Gastrocnemius medialis (tissue), 4 donors: ENCODE results near the gene TGFBR3L. TPM values are rescaled to one million over a fixed set of nuclear protein-coding genes. Genes with fewer than 3 reads are reported as not detected.
A peak's percentile ranks its signal among the peaks of the same experiment; 100 is the strongest.

Experiments
- ATAC-seq, 2 donors: fragments of 150-250 bp; one replicate each; pipeline ENCODE4 v1.9.1; 2016
- DNase-seq, 2 donors: peaks; one replicate each; pipeline ENCODE4 v3.0.0-alpha.2; 2019
- H3K27ac ChIP-seq, 4 donors: fragments of 200-600 bp; sonication (generic); 1 replicate in 1 of 4; 2 replicates in 3 of 4; pipeline ENCODE4 v1.5.1; 2016 to 2018; ENCODE audit warnings: mild to moderate bottlenecking in 2 of 4, moderate library complexity in 1 of 4
- H3K27me3 ChIP-seq, 3 donors: fragments of 200-600 bp; sonication (generic) in 2 of 3; 1 replicate in 1 of 3; 2 replicates in 2 of 3; pipeline versions ENCODE4 v1.5.1 to v1.6.0; 2016 to 2019; ENCODE audit warnings: mild to moderate bottlenecking in 1 of 3, moderate library complexity in 1 of 3
- H3K36me3 ChIP-seq, 2 donors: fragments of 200-600 bp; sonication (generic) in 1 of 2; one replicate each; pipeline ENCODE4 v1.5.1; 2017 to 2018
- H3K4me1 ChIP-seq, 2 donors: fragments of 200-600 bp; sonication (generic) in 1 of 2; one replicate each; pipeline ENCODE4 v1.5.1; 2016 to 2017; ENCODE audit warnings: mild to moderate bottlenecking in 2 of 2
- H3K4me3 ChIP-seq, 4 donors: fragments of 200-600 bp; sonication (generic) in 3 of 4; 1 replicate in 1 of 4; 2 replicates in 3 of 4; pipeline ENCODE4 v1.5.1; 2016 to 2019; ENCODE audit warnings: mild to moderate bottlenecking in 2 of 4
- H3K9me3 ChIP-seq, 3 donors: fragments of 200-600 bp; sonication (generic) in 2 of 3; 1 replicate in 1 of 3; 2 replicates in 2 of 3; pipeline ENCODE4 v1.5.1; 2016 to 2019
- CTCF ChIP-seq, 5 experiments: fragments of 450-650 bp in 3 of 5; fragments of 200-600 bp in 2 of 5; sonication (generic) in 2 of 5; IDR thresholded peaks in 4 of 5; conservative IDR thresholded peaks in 1 of 5; 1 replicate in 4 of 5; 2 replicates in 1 of 5; pipeline ENCODE4 v1.5.1; 2016 to 2019; ENCODE audit warnings: antibody characterized with exemption in 5 of 5, mild to moderate bottlenecking in 3 of 5, moderate library complexity in 3 of 5
- POLR2A ChIP-seq, 2 donors: fragments of 450-650 bp; IDR thresholded peaks; one replicate each; pipeline ENCODE4 v1.6.1; 2017; ENCODE audit warnings: antibody characterized with exemption in 2 of 2, mild to moderate bottlenecking in 2 of 2, moderate library complexity in 2 of 2
- in situ Hi-C, 4 donors: fragments of 200-750 bp; cut with MboI; loops; one replicate each; pipeline versions ENCODE4 v1.15.0 to v1.8.0; 2017; ENCODE audit warnings: low sequenced_read_pairs in 4 of 4
- intact Hi-C: fragments of 100-400 bp; cut with DNase I; formaldehyde crosslinking; loops from one replicate; pipeline ENCODE4 v1.15.1; 2023; ENCODE audit warnings: low total_unique reads
- total RNA-seq, 4 donors: library from RNA; depleted of rRNA; stranded (reverse); fragments of >200 nt; gene quantifications; one replicate each; pipeline versions ENCODE4 v1.1.0 to v1.2.3, GENCODE V29; 2016

The TGFBR3L gene
- total RNA-seq, 4 donors from 2014 or later: 0.62 to 2.6 (median 1.5) TPM; not detected in 1

- H3K4me1 ChIP-seq: peaks cover 5 to 11% of the 10 kb centered on the region in 2 donors
- no peak overlapping the region for H3K27ac ChIP-seq
- ATAC-seq (no peak), DNase-seq (no peak)
- TF ChIP-seq CTCF (IDR thresholded peaks at IDR 0.05 in 4 of 5, conservative IDR thresholded peaks at IDR 0.05 in 1 of 5) (no peak), POLR2A (IDR thresholded peaks at IDR 0.05) (no peak)
- intact Hi-C loops (no loop called here), in situ Hi-C loops (no loop called here)
- H3K27me3 ChIP-seq: no peaks in the 10 kb centered on the region
- peaks cover 0 to 71% of the 10 kb centered on the region in 2 donors for H3K36me3 ChIP-seq
- no peaks in the 10 kb centered on the region for H3K9me3 ChIP-seq
- no peak overlapping the region for H3K4me3 ChIP-seq
Observed at GRCh38 chr19:7932276-7932929, 17.8 kb downstream of the TGFBR3L start.

- DNase-seq: no peak
- intact Hi-C loops (no loop called here), in situ Hi-C loops (no loop called here)
- H3K4me3 ChIP-seq: no peak overlapping the region
- peaks cover 0 to 76% of the 10 kb centered on the region in 2 donors for H3K36me3 ChIP-seq
- no peaks in the 10 kb centered on the region for H3K27me3 ChIP-seq
- TF ChIP-seq CTCF (IDR thresholded peaks at IDR 0.05 in 4 of 5, conservative IDR thresholded peaks at IDR 0.05 in 1 of 5) (no peak), POLR2A (IDR thresholded peaks at IDR 0.05) (no peak)
- H3K4me1 ChIP-seq: peaks cover 3 to 8% of the 10 kb centered on the region in 2 donors
- H3K9me3 ChIP-seq: no peaks in the 10 kb centered on the region
- H3K27ac ChIP-seq: no peak overlapping the region
- ATAC-seq: no peak
Observed at GRCh38 chr19:7932930-7933300, 18.3 kb downstream of the TGFBR3L start.

GRCh38 chr19:7933411-7933810, 18.8 kb downstream of the TGFBR3L start:
- H3K9me3 ChIP-seq: no peaks in the 10 kb centered on the region
- H3K4me1 ChIP-seq: peaks cover 0 to 3% of the 10 kb centered on the region in 2 donors
- intact Hi-C loops: no loop called here
- no peak overlapping the region for H3K27ac ChIP-seq
- H3K4me3 ChIP-seq: no peak overlapping the region
- peaks cover 0 to 81% of the 10 kb centered on the region in 2 donors for H3K36me3 ChIP-seq
- in situ Hi-C loops: no loop called here
- DNase-seq (no peak), ATAC-seq (no peak)
- no peaks in the 10 kb centered on the region for H3K27me3 ChIP-seq
- TF ChIP-seq CTCF (IDR thresholded peaks at IDR 0.05 in 4 of 5, conservative IDR thresholded peaks at IDR 0.05 in 1 of 5): peak in 1 of 5 experiments; percentile 15
- no peak for TF ChIP-seq POLR2A (IDR thresholded peaks at IDR 0.05)

- intact Hi-C loops (no loop called here), in situ Hi-C loops (no loop called here)
- Histone ChIP-seq H3K27ac (no peak overlapping the region), H3K4me1 (no peaks in the 10 kb centered on the region), H3K9me3 (no peaks in the 10 kb centered on the region), H3K4me3 (no peak overlapping the region), H3K27me3 (no peaks in the 10 kb centered on the region), H3K36me3 (peaks cover 0 to 88% of the 10 kb centered on the region in 2 donors)
- ATAC-seq (no peak), DNase-seq (no peak)
- TF ChIP-seq CTCF (IDR thresholded peaks at IDR 0.05 in 4 of 5, conservative IDR thresholded peaks at IDR 0.05 in 1 of 5): no peak
- no peak for TF ChIP-seq POLR2A (IDR thresholded peaks at IDR 0.05)
Observed at GRCh38 chr19:7933828-7934725, 19.4 kb downstream of the TGFBR3L start.
